CD4-positive, alpha-beta T cell treated with Interleukin-10 for 1 hour (primary cell): Measurements from ENCODE around the gene TMEM260.
"Not testable (repeated sequence)": the region's sequence is repeated elsewhere in the genome, so short reads cannot be mapped to it uniquely, and the experiment has no call there.

Source experiments
- DNase-seq: peaks from one replicate; pipeline ENCODE4 v3.0.0-alpha.2; 2020

The TMEM260 gene

DNA sequence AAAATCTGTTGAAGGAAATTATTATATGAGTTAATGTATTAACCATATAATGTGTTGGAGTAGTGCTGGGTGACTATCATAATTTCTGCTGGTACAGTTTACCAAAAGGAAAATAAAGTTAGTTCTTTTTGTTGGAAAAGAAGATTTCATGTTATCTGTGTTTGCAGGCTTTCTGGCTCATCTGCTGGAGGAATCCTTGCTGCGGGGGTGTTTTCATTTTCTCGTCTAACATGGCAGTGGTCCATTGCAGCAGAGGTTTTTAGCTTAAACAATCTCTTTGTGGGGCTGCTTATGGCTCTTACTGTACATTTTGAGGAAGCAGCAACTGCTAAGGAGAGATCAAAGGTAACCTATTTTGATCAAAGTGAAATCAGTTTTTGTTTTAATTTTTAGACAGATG is 24.1 kb downstream of the TMEM260 start:
- no peak for DNase-seq

DNA sequence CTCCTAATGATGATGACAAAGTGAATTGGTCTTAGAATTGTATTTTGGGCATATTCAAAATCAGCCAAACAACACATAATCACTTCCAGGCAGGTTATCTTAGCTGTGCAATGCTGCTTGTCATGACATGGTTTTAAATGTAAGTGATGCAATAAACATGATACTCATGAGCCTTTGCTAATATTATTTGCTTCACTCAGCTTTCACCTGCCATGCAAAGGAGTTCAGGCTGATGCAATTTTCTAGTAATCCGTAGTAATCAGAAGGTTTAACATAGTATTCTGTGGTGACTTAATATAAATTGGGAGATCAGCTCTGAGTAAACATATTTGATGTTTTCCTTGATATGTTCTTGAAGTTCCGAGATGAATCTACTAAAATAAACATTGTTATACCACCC is 29.1 kb downstream of the TMEM260 start:
- DNase-seq: no peak

DNA sequence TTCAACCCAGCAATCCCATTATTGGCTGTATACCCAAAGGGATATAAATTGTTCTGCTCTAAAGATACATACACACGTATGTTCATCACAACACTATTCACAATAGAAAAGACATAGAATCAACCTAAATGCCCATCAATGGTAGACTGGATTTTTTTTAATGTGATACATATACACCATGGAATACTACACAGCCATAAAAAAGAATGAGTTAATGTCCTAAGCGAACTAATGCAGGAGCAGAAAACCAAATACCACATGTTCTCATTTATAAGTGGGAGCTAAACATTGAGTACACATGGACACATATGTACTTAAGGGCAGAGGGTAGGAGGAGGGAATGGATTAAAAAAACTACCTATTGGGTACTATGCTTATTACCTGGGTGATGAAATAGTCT is 32.1 kb downstream of the TMEM260 start:
- DNase-seq: not testable (repeated sequence)

DNA sequence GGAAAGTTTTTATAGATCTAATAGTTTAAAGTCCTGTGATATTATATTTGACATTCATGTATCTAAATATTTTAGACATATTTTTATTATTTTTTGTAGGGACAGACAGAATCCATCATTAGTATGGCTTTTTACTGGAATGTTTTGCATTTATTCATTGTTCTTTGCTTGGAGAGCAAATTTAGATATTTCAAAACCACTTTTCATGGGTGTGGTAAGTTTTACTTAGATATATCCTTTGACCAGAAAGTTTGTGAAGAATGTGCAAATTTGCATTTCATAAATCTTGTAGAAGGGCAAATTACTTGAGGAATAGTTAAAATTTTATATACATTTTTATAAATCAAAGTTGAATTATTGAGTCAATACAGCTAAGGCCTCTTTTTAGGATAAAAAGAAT is 37.5 kb downstream of the TMEM260 start:
- DNase-seq: no peak

DNA sequence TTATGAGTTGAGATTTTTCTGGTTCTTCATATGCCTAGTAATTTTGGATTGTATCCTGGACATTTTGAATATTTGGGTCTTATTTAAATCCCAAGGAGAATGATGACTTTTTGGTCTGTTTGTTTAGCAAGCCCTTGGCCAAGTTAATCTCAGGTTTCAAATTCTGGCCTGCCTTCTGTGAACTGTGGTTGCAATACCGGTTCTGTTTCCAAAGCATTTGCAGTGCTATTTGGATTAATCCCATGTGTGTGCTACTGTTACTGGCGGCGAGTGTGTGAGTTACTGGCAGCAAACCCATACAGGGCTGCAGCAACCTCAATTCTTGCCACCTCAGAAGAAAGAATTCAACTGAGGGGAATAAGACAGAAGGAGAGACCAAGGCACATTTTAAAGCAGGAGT is 51.1 kb downstream of the TMEM260 start:
- no peak for DNase-seq

DNA sequence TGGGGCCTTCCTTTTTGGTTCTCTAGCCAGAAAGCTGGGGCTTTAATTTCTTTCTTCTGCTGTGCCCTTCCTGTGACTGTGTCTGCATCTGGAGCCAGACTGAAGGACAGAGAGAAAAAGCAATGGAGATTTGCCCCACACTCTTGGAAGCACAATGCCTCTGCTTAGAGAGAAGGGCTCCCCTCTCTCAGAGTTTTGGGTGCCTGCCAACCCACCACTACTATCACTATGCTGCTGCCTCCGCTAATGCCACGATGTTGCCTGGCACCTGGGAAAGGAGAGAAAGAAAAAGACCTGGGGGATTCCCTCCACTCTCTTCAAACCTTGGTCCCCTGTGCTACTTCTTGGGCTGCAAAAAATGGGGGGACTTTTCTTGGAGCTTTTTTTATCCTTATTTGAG is 52.6 kb downstream of the TMEM260 start:
- no peak for DNase-seq

DNA sequence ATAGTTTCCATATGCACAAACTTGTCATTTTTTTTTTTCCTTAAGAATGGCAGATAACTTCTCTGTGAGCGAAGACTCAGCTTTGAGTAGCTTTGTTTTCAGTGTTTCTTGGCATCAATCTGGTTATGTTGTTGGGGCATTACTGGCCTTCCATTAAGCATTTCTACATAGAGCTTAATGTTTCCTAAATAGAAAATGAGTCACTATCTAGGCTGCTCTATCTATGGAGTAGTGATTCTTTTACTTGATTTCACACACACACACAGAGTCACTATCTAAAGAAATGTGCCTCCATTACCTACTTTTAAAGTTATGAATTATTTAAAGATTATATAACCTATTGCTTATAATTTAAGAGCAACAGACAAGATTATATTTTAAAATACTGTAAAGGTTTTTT is 53.9 kb downstream of the TMEM260 start:
- DNase-seq: no peak

DNA sequence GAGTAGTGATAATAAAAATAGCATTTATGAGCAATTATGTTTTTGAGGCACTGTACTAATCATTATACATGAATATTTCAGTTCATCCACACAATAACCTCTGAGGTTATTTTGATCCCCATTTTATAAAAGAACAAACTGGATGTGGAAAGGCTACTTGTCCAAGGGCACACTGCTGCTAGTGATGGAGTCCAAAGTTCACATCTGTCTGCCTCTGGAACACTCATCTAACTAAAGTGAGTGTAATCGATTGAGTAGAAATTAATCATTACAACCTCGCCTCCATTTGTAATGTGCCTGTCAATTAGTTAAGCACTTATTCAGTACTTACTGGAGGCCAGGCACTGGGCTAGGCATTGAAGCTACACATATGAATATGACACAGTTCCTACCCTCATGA is 55.4 kb downstream of the TMEM260 start:
- DNase-seq: no peak

DNA sequence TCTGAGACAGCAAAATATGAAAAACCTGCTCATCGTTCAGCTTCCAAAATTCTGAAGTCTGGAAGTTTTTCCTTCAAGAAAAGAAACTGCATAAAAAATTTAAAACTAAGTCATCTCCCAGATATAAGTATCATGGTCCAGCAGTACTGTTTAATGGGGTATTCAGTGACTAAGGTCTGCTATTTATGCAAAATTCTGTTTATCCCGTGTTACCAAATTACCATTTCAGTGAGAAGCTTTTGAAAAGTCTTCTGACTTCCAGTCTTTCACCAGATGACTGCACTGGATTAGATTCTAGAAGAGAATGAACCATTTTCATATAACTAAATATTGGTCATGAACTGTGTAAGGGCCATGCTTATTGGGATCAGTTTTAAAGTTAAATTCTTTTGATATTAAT is 67.9 kb downstream of the TMEM260 start:
- DNase-seq: no peak

DNA sequence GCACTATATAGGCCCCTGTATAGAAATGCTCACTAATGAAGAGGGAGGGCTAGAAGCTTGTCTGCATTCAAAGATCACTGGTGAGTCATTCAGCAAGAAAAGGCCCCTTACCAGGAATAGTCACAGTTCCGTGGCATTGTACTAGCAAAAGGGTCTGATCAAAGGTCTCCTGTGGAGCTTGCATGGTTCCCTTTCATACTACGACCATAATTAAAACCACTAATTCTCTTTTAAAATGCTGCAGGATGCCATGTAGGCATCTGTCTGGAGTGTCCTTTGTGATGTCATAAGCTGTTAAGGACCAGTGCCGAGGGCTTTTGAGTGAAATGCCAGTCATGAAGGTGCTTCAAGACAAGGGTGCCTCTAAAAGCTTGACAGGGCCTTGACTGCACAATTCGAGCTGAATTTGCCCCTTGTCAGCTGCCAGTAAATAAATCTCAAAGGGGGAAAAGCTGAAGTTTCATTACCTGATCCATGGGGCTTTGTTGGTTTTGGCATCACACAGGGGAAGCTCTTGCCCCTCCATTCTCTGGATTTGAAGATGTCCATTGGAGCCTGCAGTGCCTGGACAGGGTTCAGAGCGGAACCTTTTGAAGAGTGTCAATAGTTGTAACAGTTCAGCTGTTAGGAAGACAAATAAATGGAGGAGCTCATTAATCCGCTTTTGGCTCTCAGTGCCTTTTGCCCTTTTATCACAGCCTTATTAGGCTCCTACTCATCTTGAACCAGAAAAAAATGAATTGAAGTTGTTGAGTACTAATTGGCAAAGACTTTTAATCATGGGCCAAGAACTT is 69.1 kb downstream of the TMEM260 start:
- no peak for DNase-seq

DNA sequence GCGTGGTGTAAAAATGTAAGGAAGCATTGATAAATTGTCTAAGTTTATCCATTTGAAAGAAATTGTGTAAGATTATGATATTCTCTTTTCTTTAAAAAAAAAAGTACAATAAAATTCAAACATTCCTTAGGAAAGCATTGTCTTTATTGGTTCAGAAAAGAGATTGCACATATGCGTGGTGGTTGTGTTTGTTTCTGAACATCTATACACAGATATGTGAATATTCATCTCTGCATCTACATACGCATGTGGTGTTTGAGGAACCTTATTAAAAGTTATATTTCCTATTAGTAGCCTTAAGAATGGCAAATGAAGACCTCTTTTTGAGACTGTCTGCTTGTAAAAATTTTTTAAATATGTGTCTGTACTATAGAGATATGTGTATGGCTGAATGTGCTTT is 69.8 kb downstream of the TMEM260 start:
- no peak for DNase-seq

DNA sequence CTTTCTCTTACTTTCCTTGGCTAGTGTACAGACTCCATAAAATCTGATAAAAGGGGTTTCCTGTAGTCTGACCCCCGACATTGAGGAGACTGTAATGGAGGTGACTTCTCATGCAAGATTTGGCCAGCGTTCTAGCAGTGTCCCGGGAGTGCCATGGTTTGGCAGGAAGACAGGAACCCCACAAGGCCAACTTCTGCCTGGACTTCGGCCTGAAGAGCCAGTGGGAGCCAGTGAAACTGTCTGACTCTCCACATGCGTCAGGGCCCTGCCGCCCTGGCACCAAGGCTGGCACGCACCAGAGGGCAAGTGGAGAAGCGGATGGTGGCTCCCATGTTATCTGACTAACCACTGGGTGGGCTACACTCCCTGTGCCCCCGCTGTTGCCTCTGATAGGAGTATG is 70.5 kb downstream of the TMEM260 start:
- DNase-seq: no peak

DNA sequence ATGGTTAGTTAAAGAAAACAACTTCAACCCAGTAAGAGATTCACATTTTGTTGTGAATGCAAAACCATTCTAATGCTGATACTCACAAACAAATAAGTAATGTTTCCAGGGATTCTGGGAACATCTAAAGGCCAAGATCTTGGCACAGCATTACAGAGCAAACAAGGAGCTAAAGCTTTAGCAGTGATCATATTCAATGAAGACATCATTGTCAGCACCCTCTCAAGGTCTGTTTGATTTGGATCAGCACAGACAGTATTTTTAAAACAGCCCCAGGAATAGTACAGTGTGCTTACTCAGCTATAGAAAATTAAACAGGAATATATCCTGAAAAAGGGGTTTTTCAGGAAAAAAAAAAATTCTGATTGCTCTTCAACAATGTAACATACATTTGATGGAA is 71.4 kb downstream of the TMEM260 start:
- DNase-seq: no peak

DNA sequence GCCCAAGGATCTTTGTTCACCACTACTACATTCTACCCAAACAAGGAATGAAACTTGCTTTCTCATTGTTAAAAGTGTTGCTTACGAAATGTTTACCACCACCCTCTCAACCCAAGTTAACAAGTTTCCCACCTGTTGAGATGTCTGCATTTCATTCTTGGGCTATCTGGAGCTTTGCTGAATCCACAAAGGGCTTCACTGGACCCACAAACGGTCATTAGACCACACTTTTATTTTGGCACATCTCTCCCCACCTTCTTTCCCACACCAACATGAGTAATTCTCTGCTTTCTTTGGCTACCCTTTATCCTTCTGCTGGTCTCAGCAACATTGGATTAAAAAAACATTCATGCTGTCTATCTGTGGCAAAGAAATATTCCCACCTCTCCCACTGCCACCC is 78.0 kb downstream of the TMEM260 start:
- DNase-seq: no peak

DNA sequence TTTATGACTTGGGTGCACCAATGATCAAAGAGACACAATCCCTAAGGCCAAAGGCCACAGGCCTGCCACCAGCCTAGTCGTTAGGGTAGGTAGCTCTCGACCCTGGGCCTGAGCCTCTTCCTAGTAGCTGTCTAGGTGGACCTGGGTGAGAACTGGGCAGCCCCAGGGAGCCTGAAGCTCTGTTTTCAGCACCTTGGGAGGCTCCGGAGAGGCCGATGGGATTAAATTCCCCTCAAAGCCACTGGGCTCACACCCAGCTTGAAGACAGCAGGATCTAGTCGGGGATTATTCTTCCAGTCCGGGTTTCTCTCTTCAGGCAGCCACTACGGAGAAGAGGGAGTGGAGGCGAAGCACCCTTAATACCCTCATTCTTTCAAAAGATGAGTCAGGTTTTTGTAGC is 79.8 kb downstream of the TMEM260 start:
- no peak for DNase-seq

DNA sequence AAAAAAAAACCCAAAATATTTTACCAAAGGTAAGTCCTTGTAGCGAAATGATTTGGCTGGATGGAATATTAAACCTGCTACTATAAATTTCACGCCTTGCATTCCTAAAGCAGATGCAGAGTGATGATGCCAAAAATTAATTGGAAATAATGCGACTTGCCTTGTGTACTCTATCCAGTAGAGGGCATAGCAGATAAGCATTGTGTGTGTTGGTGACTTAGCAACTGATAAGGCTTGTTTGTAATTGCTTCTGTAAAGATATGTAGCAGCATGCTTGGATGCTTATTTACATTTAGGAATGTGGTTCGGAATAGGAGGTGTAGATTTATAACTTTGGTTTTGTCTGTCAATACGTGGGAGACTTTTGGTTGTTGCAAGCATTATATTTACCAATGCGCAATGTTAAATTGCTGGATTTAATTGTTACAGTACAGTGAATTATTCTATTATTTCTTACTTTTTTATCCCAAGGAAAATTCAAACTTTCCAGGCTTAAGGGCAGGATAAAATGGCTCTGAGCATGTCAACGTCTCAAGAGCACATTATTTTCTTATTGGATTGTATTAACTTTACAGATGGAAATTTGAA is 80.5 kb downstream of the TMEM260 start:
- DNase-seq: peak; percentile 11

DNA sequence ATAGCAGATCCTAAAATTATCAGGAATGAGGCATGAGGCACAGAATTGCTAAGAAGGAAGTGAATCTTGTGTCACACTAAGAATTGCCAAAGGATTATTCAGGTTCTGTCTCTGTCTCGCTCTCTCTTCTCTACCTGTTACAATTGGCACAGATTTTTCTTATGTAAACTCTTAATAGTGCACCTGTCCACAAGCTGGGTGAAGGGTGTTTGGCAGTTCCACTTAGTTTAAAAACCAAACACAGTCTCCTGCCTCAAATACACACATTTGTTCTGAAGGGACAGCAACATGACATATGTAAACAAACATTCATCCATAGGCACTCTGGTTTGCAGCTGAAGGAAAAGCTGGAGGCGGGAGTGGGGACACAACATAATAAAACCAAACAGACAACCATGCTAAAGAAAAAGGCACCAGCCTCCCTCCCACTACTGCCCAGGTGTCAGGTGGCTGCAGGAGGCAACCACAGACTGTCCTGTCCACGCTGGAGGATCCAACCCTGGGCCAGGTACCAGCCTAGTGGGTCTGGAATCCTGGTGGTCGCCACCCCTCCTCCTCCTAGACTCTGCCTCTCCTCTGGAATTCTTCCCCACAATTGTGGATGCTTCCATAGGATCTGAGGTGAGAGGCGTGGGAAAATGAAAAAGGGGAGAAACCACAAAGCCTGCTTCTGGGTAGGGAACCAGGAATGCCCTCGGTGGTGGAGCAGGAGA is 81.2 kb downstream of the TMEM260 start:
- no peak for DNase-seq

DNA sequence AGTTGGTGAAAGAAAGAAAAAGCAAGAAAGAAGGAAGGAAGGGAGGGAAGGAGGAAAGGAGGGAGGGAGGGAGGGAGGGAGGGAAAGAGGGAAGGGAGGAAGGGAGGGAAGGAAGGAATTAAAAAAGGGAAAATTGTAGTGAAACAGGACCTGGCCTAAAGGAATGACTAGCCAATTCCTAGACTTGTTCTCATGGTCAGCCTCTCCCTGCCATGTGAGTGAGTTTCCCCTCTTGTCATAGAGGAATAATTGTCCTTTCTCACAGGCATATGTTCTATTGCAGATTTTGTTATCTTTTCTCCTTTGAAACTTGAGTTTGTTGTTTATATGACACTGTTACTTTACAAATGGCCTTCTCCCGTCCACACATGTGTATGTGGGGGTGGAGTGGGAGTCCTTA is 81.9 kb downstream of the TMEM260 start:
- no peak for DNase-seq

DNA sequence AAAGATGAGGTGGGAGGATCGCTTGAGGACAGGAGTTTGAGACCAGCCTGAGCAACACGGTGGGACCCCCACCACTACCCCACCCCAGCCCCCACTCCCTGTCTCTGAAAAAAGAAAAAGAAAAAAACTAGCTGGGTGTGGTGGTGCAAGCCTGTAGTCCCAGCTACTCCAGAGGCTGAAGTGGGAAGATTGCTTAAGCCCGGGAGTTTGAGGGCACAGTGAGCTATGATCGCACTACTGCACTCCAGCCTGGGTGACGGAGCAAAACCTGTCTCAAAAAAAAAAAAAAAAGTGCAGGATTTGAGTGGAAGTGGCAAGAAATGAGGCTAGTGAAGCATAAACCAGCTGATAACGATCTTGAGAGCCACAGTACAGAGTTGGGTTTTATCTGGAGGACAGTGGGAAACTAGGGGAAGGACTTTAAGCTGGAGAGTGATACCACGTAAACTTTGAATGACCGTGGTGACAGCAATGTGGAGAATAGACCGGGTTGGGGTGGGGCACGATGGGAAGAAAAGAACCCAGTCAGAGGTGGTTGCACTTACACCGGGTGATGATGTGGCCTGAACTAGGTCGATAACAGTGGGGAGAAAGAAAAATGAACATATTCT is 85.3 kb downstream of the TMEM260 start:
- DNase-seq: no peak

DNA sequence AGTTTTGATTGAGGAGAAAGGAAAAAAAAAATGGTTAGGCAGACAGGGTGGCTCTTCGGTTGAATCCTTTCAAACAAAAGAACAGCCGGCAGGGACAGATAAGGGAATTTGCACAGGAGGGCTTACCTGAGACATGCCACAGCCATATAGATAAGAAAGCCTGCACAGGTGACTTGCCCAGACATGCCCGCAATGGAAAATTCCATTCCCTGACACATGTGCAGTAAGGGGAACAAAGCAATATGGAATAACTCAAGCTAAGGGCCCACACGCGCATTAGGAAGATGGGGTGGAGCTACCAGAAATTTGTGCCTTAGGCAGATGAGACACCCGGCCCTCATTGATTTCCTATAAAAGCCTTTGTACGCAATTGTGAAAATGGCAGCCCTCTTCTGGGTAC is 86.7 kb downstream of the TMEM260 start:
- DNase-seq: no peak

DNA sequence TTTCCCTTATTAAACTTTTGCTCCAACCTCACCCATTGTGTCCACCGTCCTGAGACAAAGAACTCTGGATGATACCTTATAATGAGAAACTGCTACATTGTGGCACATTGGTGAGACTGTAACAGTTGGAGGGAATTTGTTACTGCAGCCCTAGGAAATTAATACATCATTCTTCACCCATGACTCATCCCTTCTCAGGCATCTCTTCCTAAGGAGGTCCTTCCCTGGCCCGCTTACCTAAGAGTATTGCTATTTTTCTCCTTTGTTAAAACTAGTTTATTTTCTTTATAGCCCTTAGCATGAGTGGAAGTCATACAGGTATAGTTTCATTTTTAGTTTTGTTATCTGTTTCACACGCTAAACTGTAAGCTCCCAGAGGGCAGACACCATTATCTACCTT is 87.1 kb downstream of the TMEM260 start:
- no peak for DNase-seq

DNA sequence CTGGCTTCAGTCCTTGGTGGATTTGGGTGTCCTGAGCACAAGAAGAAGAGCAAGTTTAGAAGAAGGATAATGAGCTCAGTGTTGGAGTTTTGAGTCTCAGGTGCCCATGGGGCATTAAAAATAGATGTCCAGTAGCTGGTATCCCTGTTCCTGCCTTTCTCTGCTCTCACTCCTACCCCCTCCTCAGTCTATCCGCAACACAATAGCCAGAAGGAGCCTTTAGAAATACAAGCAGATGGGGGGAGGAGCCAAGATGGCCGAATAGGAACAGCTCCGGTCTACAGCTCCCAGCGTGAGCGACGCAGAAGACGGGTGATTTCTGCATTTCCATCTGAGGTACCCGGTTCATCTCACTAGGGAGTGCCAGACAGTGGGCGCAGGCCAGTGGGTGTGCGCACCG is 87.7 kb downstream of the TMEM260 start:
- DNase-seq: not testable (repeated sequence)

DNA sequence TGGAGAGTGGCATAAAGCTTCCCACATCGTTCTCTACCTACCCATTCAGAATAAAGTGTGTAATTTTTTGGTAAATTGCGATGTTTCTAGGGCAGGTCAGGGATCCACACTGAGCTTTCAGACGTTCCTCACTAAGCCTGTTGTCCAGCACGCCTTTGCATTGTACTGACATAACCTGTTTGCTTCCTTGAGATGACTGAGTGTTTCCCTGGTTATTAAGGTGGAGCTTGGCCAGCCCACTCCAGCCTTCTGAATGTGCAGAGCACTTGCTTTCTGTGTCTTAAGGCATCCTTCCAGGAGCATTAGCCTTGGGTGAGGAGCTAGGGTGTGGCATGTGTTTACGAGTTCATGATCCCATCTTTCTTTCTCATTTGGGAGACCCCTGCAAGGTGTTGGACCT is 96.4 kb downstream of the TMEM260 start:
- no peak for DNase-seq

DNA sequence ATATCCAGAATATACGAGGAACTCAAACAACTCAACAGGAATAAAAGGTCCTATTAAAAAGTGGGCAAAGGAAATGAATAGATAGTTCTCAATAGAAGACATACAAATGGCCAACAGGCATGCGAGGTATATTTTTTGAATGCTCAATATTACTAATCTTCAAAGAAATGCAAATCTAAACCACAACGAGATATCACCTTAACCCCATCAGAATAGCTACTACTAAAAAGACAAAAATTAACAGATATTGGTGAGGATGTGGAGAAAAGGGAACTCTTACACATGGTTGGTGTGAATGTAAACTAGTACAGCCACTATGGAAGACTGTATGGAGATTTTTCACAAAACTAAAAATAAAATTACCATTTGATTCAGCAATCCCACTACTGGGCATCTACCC is 99.2 kb downstream of the TMEM260 start:
- no peak for DNase-seq
